Glomerular endothelial cell (primary cell): ENCODE results near the gene INPP4B. TPM values are rescaled to one million over a fixed set of nuclear protein-coding genes. Genes with fewer than 3 reads are reported as not detected.

Experiments used
- DNase-seq: peaks from one replicate; pipeline ENCODE4 v3.0.0-alpha.2; 2011; ENCODE audit warnings: low read depth, low spot score; ENCODE audit errors: extremely low read depth
- total RNA-seq: library from RNA; depleted of rRNA; stranded (reverse); fragments of >200 nt; gene quantifications from 2 replicates; pipeline ENCODE4 v1.2.3, GENCODE V29; 2015

Gene INPP4B
- total RNA-seq, 1 donor from 2014 or later = 2.3 TPM

- no peak for DNase-seq
These were observed 490.6 kb downstream of the INPP4B start for GRCh38 chr4:142355421-142355930.

- no peak for DNase-seq
These were observed 491.2 kb downstream of the INPP4B start for GRCh38 chr4:142354794-142355420.

- no peak for DNase-seq
These were observed 492.1 kb downstream of the INPP4B start for GRCh38 chr4:142354041-142354440.

- DNase-seq = no peak
These were observed 492.9 kb downstream of the INPP4B start for GRCh38 chr4:142353149-142353738.

GRCh38 chr4:142352712-142353111 lies 493.4 kb downstream of the INPP4B start:
- DNase-seq = no peak

- DNase-seq = no peak
These were observed 494.1 kb downstream of the INPP4B start for GRCh38 chr4:142351958-142352357.

- no peak for DNase-seq
These were observed 495.2 kb downstream of the INPP4B start for GRCh38 chr4:142350871-142351270.

GRCh38 chr4:142348613-142349021 lies 497.5 kb downstream of the INPP4B start:
- no peak for DNase-seq

GRCh38 chr4:142347241-142347640 lies 498.9 kb downstream of the INPP4B start:
- no peak for DNase-seq

- DNase-seq = no peak
These were observed 500.2 kb downstream of the INPP4B start for GRCh38 chr4:142345924-142346323.

- DNase-seq = no peak
These were observed 504.8 kb downstream of the INPP4B start for GRCh38 chr4:142341268-142341667.

- DNase-seq = no peak
These were observed 507.0 kb downstream of the INPP4B start for GRCh38 chr4:142339053-142339452.

GRCh38 chr4:142336251-142336934 lies 509.7 kb downstream of the INPP4B start:
- DNase-seq = no peak

- DNase-seq = no peak
These were observed 511.2 kb downstream of the INPP4B start for GRCh38 chr4:142334931-142335330.

- no peak for DNase-seq
These were observed 514.5 kb downstream of the INPP4B start for GRCh38 chr4:142331646-142332045.

GRCh38 chr4:142331132-142331531 lies 515.0 kb downstream of the INPP4B start:
- DNase-seq = no peak

GRCh38 chr4:142330311-142330710 lies 515.8 kb downstream of the INPP4B start:
- DNase-seq = no peak

- no peak for DNase-seq
These were observed 516.8 kb downstream of the INPP4B start for GRCh38 chr4:142329313-142329712.

GRCh38 chr4:142326181-142326580 lies 519.9 kb downstream of the INPP4B start:
- no peak for DNase-seq

- DNase-seq = no peak
These were observed 521.5 kb downstream of the INPP4B start for GRCh38 chr4:142324572-142324971.

GRCh38 chr4:142322996-142323395 lies 523.1 kb downstream of the INPP4B start:
- DNase-seq = no peak

- DNase-seq = no peak
These were observed 527.8 kb downstream of the INPP4B start for GRCh38 chr4:142318280-142318679.
